NCI-H1436 treated with DMSO at 0.1 percent for 48 hours (cell line): ENCODE data around the gene HOMER2.
"Not testable (repeated sequence)": the region's sequence is repeated elsewhere in the genome, so short reads cannot be mapped to it uniquely, and the experiment has no call there.

Source experiments
- DNase-seq: peaks from one replicate; lab custom pipeline; 2025; lab: John Stamatoyannopoulos, UW

HOMER2 gene

GRCh38 chr15:82964890-82965289, 12.4 kb upstream of the HOMER2 start:
- no peak for DNase-seq

- DNase-seq: no peak
These were observed 11.2 kb upstream of the HOMER2 start for GRCh38 chr15:82963471-82964341.

- no peak for DNase-seq
These were observed 8.2 kb upstream of the HOMER2 start for GRCh38 chr15:82960766-82961165.

GRCh38 chr15:82959423-82959822, 6.9 kb upstream of the HOMER2 start:
- DNase-seq: no peak

GRCh38 chr15:82958638-82959037, 6.1 kb upstream of the HOMER2 start:
- no peak for DNase-seq

- DNase-seq: peak; percentile 12
These were observed 905 bp downstream of the HOMER2 start for GRCh38 chr15:82951472-82952157.

- no peak for DNase-seq
These were observed 1.7 kb downstream of the HOMER2 start for GRCh38 chr15:82950746-82951370.

GRCh38 chr15:82950295-82950694, 2.2 kb downstream of the HOMER2 start:
- no peak for DNase-seq

- DNase-seq: no peak
These were observed 6.3 kb downstream of the HOMER2 start for GRCh38 chr15:82946155-82946701.

GRCh38 chr15:82945326-82945725, 7.2 kb downstream of the HOMER2 start:
- DNase-seq: no peak

- no peak for DNase-seq
These were observed 7.7 kb downstream of the HOMER2 start for GRCh38 chr15:82944821-82945220.

GRCh38 chr15:82944056-82944455, 8.5 kb downstream of the HOMER2 start:
- no peak for DNase-seq

- DNase-seq: no peak
These were observed 9.3 kb downstream of the HOMER2 start for GRCh38 chr15:82943176-82943575.

- DNase-seq: no peak
These were observed 9.8 kb downstream of the HOMER2 start for GRCh38 chr15:82942691-82943090.

- DNase-seq: not testable (repeated sequence)
These were observed 12.8 kb downstream of the HOMER2 start for GRCh38 chr15:82939678-82940077.

GRCh38 chr15:82937712-82938058, 14.8 kb downstream of the HOMER2 start:
- no peak for DNase-seq

- DNase-seq: no peak
These were observed 15.4 kb downstream of the HOMER2 start for GRCh38 chr15:82936966-82937711.

- DNase-seq: no peak
These were observed 17.1 kb downstream of the HOMER2 start for GRCh38 chr15:82935382-82935781.

GRCh38 chr15:82934100-82934880, 18.2 kb downstream of the HOMER2 start:
- no peak for DNase-seq

GRCh38 chr15:82933576-82933975, 18.9 kb downstream of the HOMER2 start:
- DNase-seq: no peak

- DNase-seq: no peak
These were observed 21.3 kb downstream of the HOMER2 start for GRCh38 chr15:82931221-82931620.
